ENCODE results near the gene AGTRAP. TPM values are rescaled to one million over a fixed set of nuclear protein-coding genes. Genes with fewer than 3 reads are reported as not detected.
A peak's percentile ranks its signal among the peaks of the same experiment; 100 is the strongest.

AGTRAP gene
- total RNA-seq = 9.0 TPM

GRCh38 chr1:11735854-11736745 is at the start of gene AGTRAP:
AGTRAP (plus strand) TSS chr1:11736136; CDS start chr1:11736209, 73 bp downstream.
- ATAC-seq (peak; percentile 86), DNase-seq (ENCODE audit: low spot score) (peak; percentile 95)

- no peak for DNase-seq (ENCODE audit: low spot score)
- ATAC-seq = no peak
These were observed 47.4 kb upstream of the AGTRAP start for GRCh38 chr1:11688506-11688905.

GRCh38 chr1:11690397-11691301 is 45.3 kb upstream of the AGTRAP start:
- DNase-seq (ENCODE audit: low spot score) = no peak
- peak; percentile 48 for ATAC-seq

GRCh38 chr1:11691302-11691914 is 44.5 kb upstream of the AGTRAP start, which contains the start of gene DRAXIN:
DRAXIN (plus strand) TSS chr1:11691710; CDS start chr1:11706259, 14,549 bp downstream.
- ATAC-seq (peak; percentile 48), DNase-seq (ENCODE audit: low spot score) (no peak)

- no peak for ATAC-seq
These were observed 43.8 kb upstream of the AGTRAP start for GRCh38 chr1:11691928-11692711.

GRCh38 chr1:11693024-11693590 is 42.8 kb upstream of the AGTRAP start:
- DNase-seq (ENCODE audit: low spot score) (no peak), ATAC-seq (no peak)

More at GRCh38 chr1:11691928-11692711, 43.8 kb upstream of the AGTRAP start:
- no peak for DNase-seq (ENCODE audit: low spot score)

- ATAC-seq (no peak), DNase-seq (ENCODE audit: low spot score) (no peak)
These were observed 42.0 kb upstream of the AGTRAP start for GRCh38 chr1:11693917-11694316.

- ATAC-seq (no peak), DNase-seq (ENCODE audit: low spot score) (no peak)
These were observed 40.1 kb upstream of the AGTRAP start for GRCh38 chr1:11695861-11696260.

GRCh38 chr1:11697188-11697892 is 38.6 kb upstream of the AGTRAP start:
- ATAC-seq = no peak
- DNase-seq (ENCODE audit: low spot score) = no peak

GRCh38 chr1:11697893-11698210 is 38.1 kb upstream of the AGTRAP start:
- DNase-seq (ENCODE audit: low spot score) (no peak), ATAC-seq (no peak)

- DNase-seq (ENCODE audit: low spot score) (no peak), ATAC-seq (no peak)
These were observed 35.1 kb upstream of the AGTRAP start for GRCh38 chr1:11700601-11701467.

GRCh38 chr1:11701551-11701961 is 34.4 kb upstream of the AGTRAP start:
- DNase-seq (ENCODE audit: low spot score) (no peak), ATAC-seq (no peak)

- ATAC-seq (no peak), DNase-seq (ENCODE audit: low spot score) (no peak)
These were observed 33.7 kb upstream of the AGTRAP start for GRCh38 chr1:11701981-11702803.

GRCh38 chr1:11703357-11704193 is 32.4 kb upstream of the AGTRAP start:
- no peak for ATAC-seq
- no peak for DNase-seq (ENCODE audit: low spot score)

- DNase-seq (ENCODE audit: low spot score) = no peak
- no peak for ATAC-seq
These were observed 31.8 kb upstream of the AGTRAP start for GRCh38 chr1:11704194-11704529.

- ATAC-seq = no peak
- DNase-seq (ENCODE audit: low spot score) = no peak
These were observed 31.1 kb upstream of the AGTRAP start for GRCh38 chr1:11704691-11705475.
